HG03565 (cell line): ENCODE data around the gene TRIM28.

Source experiments
- ATAC-seq: cut with Tn5 transposase; IDR thresholded peaks from one replicate; pipeline ENCODE4 v1.9.1; 2021; ENCODE audit warnings: mild to moderate bottlenecking, moderate library complexity; ENCODE audit not compliant: unreplicated experiment

TRIM28 gene

DNA sequence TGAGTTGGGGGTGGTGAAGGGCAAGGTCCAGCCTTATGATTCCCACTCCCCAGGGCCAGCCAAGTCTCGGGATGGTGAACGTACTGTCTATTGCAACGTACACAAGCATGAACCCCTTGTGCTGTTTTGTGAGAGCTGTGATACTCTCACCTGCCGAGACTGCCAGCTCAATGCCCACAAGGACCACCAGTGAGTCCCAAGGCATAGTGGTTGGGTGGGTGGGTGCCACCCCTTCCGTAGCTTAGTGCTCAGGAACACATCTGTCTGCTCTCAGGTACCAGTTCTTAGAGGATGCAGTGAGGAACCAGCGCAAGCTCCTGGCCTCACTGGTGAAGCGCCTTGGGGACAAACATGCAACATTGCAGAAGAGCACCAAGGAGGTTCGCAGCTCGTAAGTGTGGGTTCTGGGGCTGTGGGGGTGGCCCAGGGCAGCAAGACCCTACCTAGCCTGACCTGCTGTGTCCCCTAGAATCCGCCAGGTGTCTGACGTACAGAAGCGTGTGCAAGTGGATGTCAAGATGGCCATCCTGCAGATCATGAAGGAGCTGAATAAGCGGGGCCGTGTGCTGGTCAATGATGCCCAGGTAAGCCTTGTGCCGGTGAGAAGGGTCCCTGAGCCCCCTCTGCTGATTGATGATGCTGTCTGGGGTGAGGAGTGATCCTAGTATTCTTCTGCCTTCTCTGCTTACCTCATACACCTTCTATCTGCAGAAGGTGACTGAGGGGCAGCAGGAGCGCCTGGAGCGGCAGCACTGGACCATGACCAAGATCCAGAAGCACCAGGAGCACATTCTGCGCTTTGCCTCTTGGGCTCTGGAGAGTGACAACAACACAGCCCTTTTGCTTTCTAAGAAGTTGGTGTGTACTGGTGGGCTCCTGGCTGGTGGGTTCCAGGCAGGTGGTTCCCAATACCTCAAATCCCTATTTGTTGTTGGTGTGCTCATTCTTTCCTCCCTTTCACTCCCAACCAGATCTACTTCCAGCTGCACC, 3.8 kb downstream of the TRIM28 start:
- ATAC-seq, result no peak

- ATAC-seq, result no peak
These were observed 5.2 kb downstream of the TRIM28 start for GRCh38 chr19:58548859-58549663.

DNA sequence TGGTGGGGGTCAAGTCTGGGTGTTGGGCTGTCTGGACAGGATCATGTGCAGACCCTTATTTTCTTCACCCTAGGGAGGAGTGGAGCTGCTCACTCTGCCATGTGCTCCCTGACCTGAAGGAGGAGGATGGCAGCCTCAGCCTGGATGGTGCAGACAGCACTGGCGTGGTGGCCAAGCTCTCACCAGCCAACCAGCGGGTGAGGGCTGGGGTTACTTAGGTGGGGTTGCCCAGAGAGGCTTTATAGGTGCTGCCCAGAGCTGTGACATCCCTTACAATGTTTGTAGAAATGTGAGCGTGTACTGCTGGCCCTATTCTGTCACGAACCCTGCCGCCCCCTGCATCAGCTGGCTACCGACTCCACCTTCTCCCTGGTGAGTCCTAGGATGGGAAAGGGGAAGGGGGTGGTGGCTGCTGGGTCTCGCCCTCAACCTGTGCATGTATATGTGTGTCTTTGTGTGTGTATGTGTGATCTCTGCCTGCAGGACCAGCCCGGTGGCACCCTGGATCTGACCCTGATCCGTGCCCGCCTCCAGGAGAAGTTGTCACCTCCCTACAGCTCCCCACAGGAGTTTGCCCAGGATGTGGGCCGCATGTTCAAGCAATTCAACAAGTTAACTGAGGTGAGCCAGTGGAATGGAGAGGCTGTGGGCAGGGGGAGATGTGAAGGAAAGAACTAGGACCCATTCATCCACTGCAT, 5.9 kb downstream of the TRIM28 start:
- ATAC-seq, result no peak

- ATAC-seq, result no peak
These were observed 6.7 kb downstream of the TRIM28 start for GRCh38 chr19:58550362-58551122.

GRCh38 chr19:58551123-58551497, 7.2 kb downstream of the TRIM28 start:
- ATAC-seq, result no peak

GRCh38 chr19:58551577-58552471, 8.0 kb downstream of the TRIM28 start:
- no peak for ATAC-seq

GRCh38 chr19:58552655-58553054, 8.8 kb downstream of the TRIM28 start:
- no peak for ATAC-seq

GRCh38 chr19:58553799-58554493, 10.1 kb downstream of the TRIM28 start:
- ATAC-seq, result no peak

GRCh38 chr19:58554494-58555368, 10.9 kb downstream of the TRIM28 start, which contains the start of gene CHMP2A:
TSS of gene CHMP2A (minus strand) at chr19:58555105. CDS start at chr19:58554212, 893 bp downstream.
- ATAC-seq, result no peak

- no peak for ATAC-seq
These were observed 11.6 kb downstream of the TRIM28 start for GRCh38 chr19:58555369-58555885.

GRCh38 chr19:58555920-58556621, 12.2 kb downstream of the TRIM28 start:
- ATAC-seq, result no peak

GRCh38 chr19:58556622-58557220, 12.9 kb downstream of the TRIM28 start:
- no peak for ATAC-seq

- no peak for ATAC-seq
These were observed 13.6 kb downstream of the TRIM28 start for GRCh38 chr19:58557221-58558065.

DNA sequence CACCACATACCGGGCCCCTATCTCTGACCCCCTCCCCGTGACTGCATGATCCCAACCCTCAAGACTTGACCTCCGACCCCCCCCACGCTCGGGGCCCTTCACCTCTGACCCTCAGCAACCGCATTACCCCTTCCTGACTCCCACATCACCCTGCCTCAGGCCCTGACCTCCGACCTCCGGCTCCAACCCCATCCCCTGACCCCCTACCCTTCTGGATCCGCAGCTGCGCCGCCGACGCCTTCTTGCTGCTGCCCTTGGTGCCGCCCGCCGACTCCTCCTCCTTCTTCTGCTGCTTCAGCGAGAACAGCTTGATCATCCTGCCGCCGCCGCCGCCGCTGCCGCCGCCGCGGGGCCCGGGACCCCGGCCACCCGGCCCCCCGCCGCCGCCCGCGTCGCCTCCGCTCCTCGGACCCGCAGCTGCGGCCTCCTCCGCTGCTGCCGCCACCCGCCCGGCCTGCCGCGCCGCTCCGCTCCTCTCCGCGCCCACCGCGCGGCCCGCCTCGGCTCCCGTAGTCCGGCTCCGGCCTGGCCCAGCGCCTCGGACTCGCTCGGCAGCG, 14.3 kb downstream of the TRIM28 start, which contains the start of gene UBE2M:
TSS of gene UBE2M (minus strand) at position 546 of the 557 bp plus-strand sequence. CDS start at position 316, 230 bp downstream.
- ATAC-seq, result no peak

- peak; percentile 42 for ATAC-seq
These were observed 14.9 kb downstream of the TRIM28 start for GRCh38 chr19:58558623-58559274.
